H1 (cell line): Measurements from ENCODE around the gene DMAC2.

ENCODE experiments used
- ATF2 ChIP-seq: IDR thresholded peaks from 2 replicates; pipeline ENCODE4 v1.6.1; 2012; ENCODE audit warnings: low read length, inconsistent platforms
- ATF3 ChIP-seq: IDR thresholded peaks from 2 replicates; pipeline ENCODE4 v1.6.1; 2011; ENCODE audit warnings: low read depth, mild to moderate bottlenecking, low read length; ENCODE audit not compliant: insufficient read depth
- CEBPB ChIP-seq: IDR thresholded peaks from 2 replicates; pipeline ENCODE4 v1.6.1; 2012; ENCODE audit warnings: low read depth, low read length
- CTCF ChIP-seq, 3 experiments: IDR thresholded peaks; 1 replicate in 2 of 3; 2 replicates in 1 of 3; pipeline versions ENCODE4 v1.5.1 to v1.6.1; 2011; ENCODE audit warnings: low read length in 3 of 3, mild to moderate bottlenecking in 3 of 3, inconsistent platforms in 2 of 3, low read depth in 1 of 3, moderate library complexity in 1 of 3; ENCODE audit not compliant: insufficient read depth in 1 of 3; ENCODE audit errors: control extremely low read depth in 1 of 3
- EP300 ChIP-seq, 2 experiments: IDR thresholded peaks; 1 replicate in 1 of 2; 2 replicates in 1 of 2; pipeline ENCODE4 v1.6.1; 2011 to 2012; ENCODE audit warnings: low read depth in 2 of 2, low read length in 2 of 2, mild to moderate bottlenecking in 2 of 2, borderline replicate concordance in 1 of 2, inconsistent platforms in 1 of 2, moderate library complexity in 1 of 2
- EZH2 ChIP-seq: fragments of 200-600 bp; sonication (generic); IDR thresholded peaks from 2 replicates; pipeline ENCODE4 v1.7.1; 2012; ENCODE audit warnings: low read depth, mild to moderate bottlenecking, moderate library complexity, low read length, inconsistent platforms; ENCODE audit not compliant: severe bottlenecking
- POLR2A ChIP-seq, 2 experiments: IDR thresholded peaks; 1 replicate in 1 of 2; 2 replicates in 1 of 2; pipeline ENCODE4 v1.6.1; 2011; ENCODE audit warnings: low read depth in 2 of 2, low read length in 2 of 2, mild to moderate bottlenecking in 2 of 2; ENCODE audit errors: control extremely low read depth in 1 of 2
- POLR2AphosphoS5 ChIP-seq: IDR thresholded peaks from 2 replicates; pipeline ENCODE4 v1.6.1; 2011; ENCODE audit warnings: low read depth, low read length
- RAD21 ChIP-seq, 2 experiments: IDR thresholded peaks in 1 of 2; conservative IDR thresholded peaks in 1 of 2; 2 replicates each; pipeline ENCODE4 v1.6.1; 2011; ENCODE audit warnings: low read depth in 2 of 2, low read length in 2 of 2, improper control_type of control experiment in 1 of 2, inconsistent platforms in 1 of 2, mild to moderate bottlenecking in 1 of 2, moderate library complexity in 1 of 2
- SAP30 ChIP-seq: fragments of 300-600 bp; sonication (generic); IDR thresholded peaks from 2 replicates; pipeline ENCODE4 v1.7.1; 2012; ENCODE audit warnings: low read length, moderate library complexity, mild to moderate bottlenecking, inconsistent platforms; ENCODE audit not compliant: insufficient read depth, insufficient replicate concordance
- SP1 ChIP-seq: IDR thresholded peaks from 2 replicates; pipeline ENCODE4 v1.6.1; 2011; ENCODE audit warnings: low read depth, low read length
- ZNF274 ChIP-seq: IDR thresholded peaks from 2 replicates; pipeline ENCODE4 v1.7.0; 2012; ENCODE audit warnings: low read length, borderline replicate concordance; ENCODE audit errors: extremely low read depth

DNA sequence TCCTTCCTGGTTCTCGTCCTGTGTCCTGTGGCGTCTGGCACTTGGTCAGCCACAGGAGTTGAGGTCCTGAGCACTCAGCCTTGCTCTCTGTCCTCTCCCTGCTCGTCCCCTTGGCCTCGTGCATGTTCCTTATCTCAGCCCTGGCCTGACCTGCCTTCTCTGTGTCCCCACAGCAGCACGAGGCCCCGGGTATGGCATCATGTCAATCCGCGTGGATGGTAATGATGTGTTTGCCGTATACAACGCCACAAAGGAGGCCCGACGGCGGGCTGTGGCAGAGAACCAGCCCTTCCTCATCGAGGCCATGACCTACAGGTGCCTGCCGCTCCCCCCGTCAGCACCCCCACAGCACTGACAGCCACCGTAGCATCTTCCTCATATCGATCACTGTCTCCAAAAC, 17.3 kb downstream of the DMAC2 start:
- TF ChIP-seq CTCF (IDR thresholded peaks at IDR 0.05; ENCODE audit: control extremely low read depth in 1 of 3, insufficient read depth in 1 of 3, low read depth in 1 of 3, low read length in 3 of 3): no peak
- no peak for TF ChIP-seq ZNF274
- TF ChIP-seq CEBPB: no peak
- TF ChIP-seq SAP30: no peak
- no peak for TF ChIP-seq EP300 (IDR thresholded peaks at IDR 0.05; ENCODE audit: borderline replicate concordance in 1 of 2, low read depth in 2 of 2, low read length in 2 of 2)
- TF ChIP-seq ATF3: no peak
- no peak for TF ChIP-seq SP1
- no peak for TF ChIP-seq ATF2
- TF ChIP-seq RAD21 (IDR thresholded peaks at IDR 0.05 in 1 of 2, conservative IDR thresholded peaks at IDR 0.05 in 1 of 2; ENCODE audit: low read depth in 2 of 2, low read length in 2 of 2): no peak
- TF ChIP-seq POLR2AphosphoS5: no peak
- TF ChIP-seq POLR2A (IDR thresholded peaks at IDR 0.05; ENCODE audit: control extremely low read depth in 1 of 2, low read depth in 2 of 2, low read length in 2 of 2): no peak
- no peak for TF ChIP-seq EZH2
